Measurements from ENCODE around the gene PLCB4.

Gene PLCB4

GRCh38 chr20:9413001-9413400 is 344.1 kb downstream of the PLCB4 start:
- DNase-seq: no peak

DNA sequence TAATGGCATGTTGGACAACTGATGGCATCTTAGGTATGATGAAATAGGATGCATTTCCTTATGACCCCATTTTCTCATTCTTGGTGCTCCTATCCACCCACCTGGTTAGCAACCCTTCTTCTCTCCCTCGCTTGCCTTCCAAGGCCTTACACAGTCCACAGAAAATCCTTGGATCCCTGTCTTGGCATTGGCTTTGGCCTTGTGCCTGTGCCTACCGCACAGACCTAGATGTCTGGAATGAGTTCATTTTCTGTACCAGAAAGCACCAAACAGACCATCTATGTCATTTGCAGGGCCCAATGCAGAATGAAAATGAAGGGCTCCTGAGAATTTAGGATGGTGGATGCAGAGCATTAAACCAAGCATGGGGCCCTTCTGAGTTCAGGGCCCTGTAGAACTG is 346.5 kb downstream of the PLCB4 start:
- DNase-seq: no peak

DNA sequence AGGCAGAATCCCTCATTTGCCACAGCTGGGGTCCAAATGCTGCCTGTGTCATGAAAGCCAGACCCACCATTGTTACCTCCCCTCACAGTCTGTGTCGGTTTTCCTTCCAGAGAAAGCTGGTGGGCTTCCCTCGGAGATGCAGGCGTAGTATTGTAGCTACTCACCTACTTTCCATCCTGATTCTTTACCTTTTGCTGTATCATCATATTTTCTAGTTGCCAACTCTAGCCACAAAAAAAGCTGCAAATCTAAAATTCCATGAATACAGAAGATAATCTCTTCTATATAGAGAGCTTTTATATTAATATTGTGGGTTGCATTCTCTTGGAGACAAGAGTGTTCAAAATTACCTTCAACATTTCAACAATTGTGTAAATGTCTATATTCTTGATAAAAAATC is 347.5 kb downstream of the PLCB4 start:
- no peak for DNase-seq

- DNase-seq: no peak
Measured at GRCh38 chr20:9417665-9418064, 348.8 kb downstream of the PLCB4 start.

- no peak for DNase-seq
Measured at GRCh38 chr20:9422321-9423057, 353.6 kb downstream of the PLCB4 start.

DNA sequence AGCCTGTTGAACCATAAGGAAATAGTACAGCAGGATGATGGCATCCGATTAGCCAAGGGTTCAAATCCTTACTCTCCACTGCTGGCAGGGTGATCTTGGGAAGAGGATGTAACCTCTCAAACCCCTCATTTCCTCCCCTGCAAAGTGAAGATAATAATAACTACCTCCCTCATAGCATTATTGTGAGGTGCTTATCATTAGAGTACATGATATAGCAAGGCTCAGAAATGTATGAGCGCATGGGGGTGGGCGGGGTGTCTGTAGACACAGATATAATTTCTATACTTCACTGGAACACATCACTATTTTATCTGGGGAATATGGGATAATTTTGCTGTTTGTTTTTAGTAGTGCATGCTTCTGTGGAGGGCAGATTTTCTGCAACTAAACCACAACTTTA is 355.7 kb downstream of the PLCB4 start:
- no peak for DNase-seq

DNA sequence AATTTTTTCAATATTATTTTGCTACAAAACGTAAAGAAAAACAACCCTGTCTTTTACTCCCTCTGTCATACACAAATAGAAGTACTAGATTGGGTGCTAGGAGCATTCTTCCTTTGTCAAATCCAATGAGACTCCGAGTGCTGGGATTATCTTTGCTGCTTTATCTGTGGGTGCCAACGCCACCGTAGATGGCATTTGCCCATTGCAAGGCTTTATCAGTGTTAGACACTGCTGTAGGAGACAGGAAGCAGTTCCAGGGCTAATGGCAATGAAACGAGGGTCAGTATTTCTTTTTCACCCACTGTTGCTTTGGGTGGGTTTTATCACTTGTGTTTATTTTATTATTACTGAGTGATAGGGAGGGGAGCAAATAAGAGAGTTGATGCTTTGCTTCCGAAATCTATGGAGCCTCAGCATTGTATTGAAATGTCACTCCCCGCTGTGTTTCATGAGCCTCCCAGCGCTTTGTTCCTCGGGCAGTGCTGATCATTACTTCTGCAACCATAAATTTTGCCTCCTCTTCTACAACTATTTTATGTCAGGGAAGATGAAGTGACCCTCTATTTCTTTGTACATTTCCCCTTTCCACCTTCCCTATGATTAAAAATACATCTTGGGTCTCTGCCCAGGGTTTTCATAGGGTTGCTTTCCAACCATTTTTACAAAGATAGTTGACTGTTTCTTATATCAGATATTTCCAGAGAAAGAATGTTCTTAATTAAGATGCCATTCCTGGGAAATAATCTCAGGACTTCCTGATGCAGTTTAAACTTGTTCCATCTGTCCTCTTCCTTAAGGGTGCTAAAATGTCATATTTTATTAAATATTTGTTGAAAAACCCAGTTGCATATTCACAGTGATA is 358.8 kb downstream of the PLCB4 start:
- DNase-seq: no peak

- no peak for DNase-seq
Measured at GRCh38 chr20:9428292-9428607, 359.4 kb downstream of the PLCB4 start.

GRCh38 chr20:9439806-9440205 is 370.9 kb downstream of the PLCB4 start:
- DNase-seq: no peak

- DNase-seq: no peak
Measured at GRCh38 chr20:9440892-9441291, 372.0 kb downstream of the PLCB4 start.

DNA sequence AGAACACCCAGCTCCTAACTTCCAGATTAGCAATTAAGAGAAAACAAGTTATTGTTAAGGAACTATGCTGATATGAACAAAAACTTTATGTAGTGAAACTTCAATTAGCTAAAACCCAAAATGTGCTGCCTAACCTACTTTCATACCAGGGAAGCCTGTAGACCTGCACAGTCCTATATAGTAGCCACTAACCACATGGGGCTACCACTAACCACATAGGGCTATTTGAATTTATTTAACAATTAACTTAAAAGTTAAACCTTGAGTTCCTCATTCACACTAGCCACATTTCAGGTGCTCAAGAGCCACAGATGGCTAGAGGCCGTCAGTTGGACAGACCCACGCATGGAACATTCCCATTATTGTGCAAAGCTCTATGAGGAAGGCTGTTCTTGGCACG is 373.1 kb downstream of the PLCB4 start:
- DNase-seq: no peak

DNA sequence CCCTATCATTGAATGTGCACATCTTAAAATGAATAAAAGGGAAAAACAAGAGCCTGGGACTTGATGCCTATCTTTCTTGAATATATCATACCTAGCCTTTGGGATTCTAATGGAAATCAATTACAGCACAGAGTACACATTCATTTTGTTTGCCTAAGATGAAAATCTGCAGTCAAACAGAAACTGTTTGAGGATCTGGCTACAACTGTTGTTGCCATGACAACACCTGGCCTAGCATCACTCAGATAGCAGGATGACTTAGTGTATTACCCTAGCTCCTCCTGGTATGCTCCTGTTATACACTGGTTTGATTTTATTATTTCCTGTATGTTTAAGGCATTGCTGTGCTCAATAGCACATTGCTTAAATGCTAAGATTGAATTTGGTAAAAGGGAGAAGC is 374.0 kb downstream of the PLCB4 start:
- DNase-seq: peak; percentile 3

- DNase-seq: no peak
Measured at GRCh38 chr20:9444921-9445320, 376.0 kb downstream of the PLCB4 start.

DNA sequence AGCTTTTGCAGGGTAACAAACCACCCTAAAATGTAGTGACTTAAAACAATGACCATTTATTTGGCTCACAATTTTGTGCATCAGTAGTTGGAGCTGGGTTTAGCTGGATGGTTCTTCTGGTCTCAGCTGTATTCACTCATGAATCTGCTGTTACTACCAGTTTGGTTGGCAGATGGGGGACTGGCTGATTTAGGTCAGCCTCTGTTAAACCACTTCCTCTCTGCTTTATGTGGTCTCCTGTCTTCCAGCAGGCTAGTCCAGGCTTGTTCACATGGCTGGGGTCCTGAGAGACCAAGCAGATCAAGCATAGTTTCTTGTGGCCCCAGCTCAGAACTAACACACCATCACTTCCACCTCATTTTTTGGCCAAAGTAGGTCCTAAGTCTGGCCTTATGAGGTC is 378.3 kb downstream of the PLCB4 start:
- no peak for DNase-seq

GRCh38 chr20:9453201-9453600 is 384.3 kb downstream of the PLCB4 start:
- no peak for DNase-seq

GRCh38 chr20:9454791-9455190 is 385.9 kb downstream of the PLCB4 start:
- no peak for DNase-seq

DNA sequence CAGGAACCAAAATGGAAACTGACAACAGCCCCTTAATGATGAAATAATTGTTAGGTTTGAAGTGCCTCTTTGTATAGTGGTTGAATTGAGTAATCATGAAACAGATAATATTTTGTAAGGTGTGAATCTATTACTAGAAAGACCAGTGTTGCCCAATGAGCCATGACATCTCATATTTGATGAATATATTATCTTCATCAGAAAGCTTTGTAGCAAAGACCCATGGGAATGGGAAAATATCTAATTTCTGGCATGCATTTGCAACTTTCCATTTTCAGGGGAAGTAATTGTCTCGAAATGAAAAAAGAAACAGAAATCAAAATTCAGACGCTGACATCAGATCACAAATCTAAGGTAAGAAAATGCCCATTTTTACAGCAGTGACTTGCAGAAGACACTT is 388.2 kb downstream of the PLCB4 start:
- no peak for DNase-seq

DNA sequence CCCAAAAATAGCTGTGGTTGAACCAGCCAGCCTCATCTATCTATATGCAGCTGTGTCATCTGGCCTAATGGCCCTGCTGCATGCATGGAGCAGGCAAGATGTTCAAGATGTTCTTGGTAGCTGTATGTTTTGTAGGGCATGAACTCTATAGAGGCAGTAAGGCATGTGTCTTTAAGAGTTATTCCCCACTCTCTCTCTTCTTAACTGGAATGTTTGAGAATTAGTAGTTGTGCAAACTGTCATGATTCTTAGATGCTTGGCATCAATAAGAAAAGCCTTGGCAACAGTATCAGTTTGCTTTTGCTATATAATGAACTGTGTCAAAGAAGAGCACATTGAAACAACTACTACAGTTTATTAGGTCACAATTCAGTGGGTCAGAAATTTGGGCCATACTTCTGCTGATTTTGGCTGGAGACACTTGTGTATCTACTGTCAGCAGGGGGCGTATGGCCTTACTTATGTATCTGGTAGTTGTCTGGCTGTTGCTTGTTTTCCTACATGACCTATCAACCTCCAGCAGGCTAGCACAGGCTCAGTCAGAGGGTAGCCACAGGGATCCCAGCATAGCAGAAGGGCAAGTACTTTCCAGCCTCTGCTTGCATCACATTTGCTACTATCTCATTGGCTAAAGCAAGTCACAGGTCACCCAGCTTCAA is 389.4 kb downstream of the PLCB4 start:
- no peak for DNase-seq

DNA sequence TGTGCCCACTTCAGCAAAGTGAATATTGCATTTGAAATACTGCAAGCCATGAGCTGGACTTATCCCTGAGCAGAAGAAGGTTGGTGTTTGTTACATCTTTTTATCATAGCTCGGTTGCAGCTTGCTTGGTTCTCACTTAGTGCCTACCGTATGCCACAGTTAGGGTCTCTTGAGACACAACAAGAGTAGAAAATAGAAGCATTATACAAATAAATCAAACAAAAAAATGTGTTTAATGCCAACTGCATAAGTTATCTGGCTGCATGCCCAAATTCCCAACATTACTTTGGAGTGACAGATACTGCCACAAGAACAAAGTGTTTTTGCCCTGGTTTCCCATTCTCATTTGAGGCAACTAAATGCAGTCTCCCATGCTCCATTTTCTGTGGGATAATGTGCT is 391.6 kb downstream of the PLCB4 start:
- DNase-seq: no peak

DNA sequence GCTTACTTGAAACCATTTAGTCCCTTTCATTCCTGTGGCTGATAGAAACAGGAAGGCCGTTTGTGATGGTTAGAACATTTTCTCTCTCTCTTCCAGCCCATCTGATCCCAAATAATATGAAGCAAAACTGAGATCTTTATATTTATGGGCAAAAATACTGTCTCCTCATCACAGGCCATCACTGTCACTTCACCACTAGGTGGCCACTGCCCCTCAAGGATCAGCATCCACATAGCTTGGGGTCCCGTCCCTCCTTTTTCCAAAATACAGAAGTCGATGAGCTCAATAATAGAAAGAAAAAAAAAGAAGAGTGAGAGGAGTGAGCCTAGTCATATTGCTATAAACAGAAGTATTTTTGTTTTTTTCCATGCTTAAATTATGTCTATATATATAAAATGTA is 399.1 kb downstream of the PLCB4 start:
- no peak for DNase-seq

- no peak for DNase-seq
Measured at GRCh38 chr20:9474835-9475415, 406.0 kb downstream of the PLCB4 start.

- no peak for DNase-seq
Measured at GRCh38 chr20:9475456-9475855, 406.6 kb downstream of the PLCB4 start.

DNA sequence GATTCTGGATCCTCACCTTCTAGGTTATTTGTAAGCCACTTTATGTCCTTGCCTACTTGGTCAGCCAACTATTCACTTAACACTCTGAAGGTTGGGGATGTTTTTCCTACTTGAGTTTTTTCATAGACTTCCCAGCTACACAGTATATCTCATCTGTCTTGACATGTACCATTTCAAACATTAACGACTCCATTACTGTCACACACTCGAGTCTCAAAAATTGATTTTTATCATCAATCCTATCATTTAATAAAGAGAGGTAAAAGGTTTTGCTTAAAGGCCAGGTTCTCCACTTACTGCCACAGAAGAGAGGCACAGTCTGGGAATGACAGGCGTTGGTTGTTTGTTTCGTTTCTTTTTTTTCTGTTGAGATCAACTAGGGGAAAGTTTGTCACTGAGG is 407.3 kb downstream of the PLCB4 start:
- no peak for DNase-seq

GRCh38 chr20:9476637-9477036 is 407.8 kb downstream of the PLCB4 start:
- DNase-seq: no peak
